Fibroblast of lung (primary cell): ENCODE data around the gene TIGD6. TPM values are rescaled to one million over a fixed set of nuclear protein-coding genes. Genes with fewer than 3 reads are reported as not detected.

Source experiments
- DNase-seq, 2 donors: peaks; one replicate each; pipeline versions ENCODE4 v3.0.0 to v3.0.0-alpha.2; 2010; ENCODE audit warnings: low read depth in 2 of 2
- H2AFZ ChIP-seq: 2 replicates; pipeline ENCODE4 v1.5.1; 2012; ENCODE audit warnings: low read length, control low read depth, inconsistent platforms
- H3K27ac ChIP-seq: 2 replicates; pipeline ENCODE4 v1.5.1; 2011; ENCODE audit warnings: low read length, control low read depth; ENCODE audit not compliant: insufficient read depth
- H3K27me3 ChIP-seq: 2 replicates; pipeline ENCODE4 v1.5.1; 2011; ENCODE audit warnings: mild to moderate bottlenecking, low read length; ENCODE audit not compliant: control insufficient read depth, insufficient read depth
- H3K36me3 ChIP-seq: 2 replicates; pipeline ENCODE4 v1.5.1; 2011; ENCODE audit warnings: low read length; ENCODE audit not compliant: control insufficient read depth, insufficient read depth
- H3K4me1 ChIP-seq: 2 replicates; pipeline ENCODE4 v1.5.1; 2011; ENCODE audit warnings: low read length; ENCODE audit not compliant: control insufficient read depth, insufficient read depth; ENCODE audit errors: extremely low read depth
- H3K4me2 ChIP-seq: 2 replicates; pipeline ENCODE4 v1.5.1; 2011; ENCODE audit warnings: low read length, control low read depth; ENCODE audit not compliant: insufficient read depth; ENCODE audit errors: extremely low read depth
- H3K4me3 ChIP-seq, 4 experiments: fragments of 200-600 bp in 1 of 4; sonication (generic) in 1 of 4; replicated peaks in 1 of 4; 2 replicates each; pipeline ENCODE4 v1.5.1; 2011 to 2016; ENCODE audit warnings: low read length in 4 of 4, low read depth in 3 of 4, mild to moderate bottlenecking in 3 of 4, control low read depth in 2 of 4, inconsistent platforms in 1 of 4, mixed read lengths in 1 of 4; ENCODE audit not compliant: insufficient read depth in 1 of 4; ENCODE audit errors: control extremely low read depth in 1 of 4
- H3K79me2 ChIP-seq: 2 replicates; pipeline ENCODE4 v1.5.1; 2012; ENCODE audit warnings: mild to moderate bottlenecking, low read length, inconsistent platforms; ENCODE audit not compliant: control insufficient read depth, insufficient read depth
- H3K9ac ChIP-seq: 2 replicates; pipeline ENCODE4 v1.5.1; 2011; ENCODE audit warnings: mild to moderate bottlenecking, low read length, control low read depth; ENCODE audit not compliant: insufficient read depth
- H3K9me3 ChIP-seq: 2 replicates; pipeline ENCODE4 v1.5.1; 2012; ENCODE audit warnings: low read depth, low read length; ENCODE audit not compliant: control insufficient read depth, insufficient read depth
- H4K20me1 ChIP-seq: 2 replicates; pipeline ENCODE4 v1.5.1; 2011; ENCODE audit warnings: low read length; ENCODE audit not compliant: control insufficient read depth, insufficient read depth; ENCODE audit errors: extremely low read depth
- CTCF ChIP-seq, 2 donors: IDR thresholded peaks in 1 of 2; conservative IDR thresholded peaks in 1 of 2; 1 replicate in 1 of 2; 2 replicates in 1 of 2; pipeline ENCODE4 v1.5.1; 2011 to 2012; ENCODE audit warnings: low read length in 2 of 2, control low read depth in 1 of 2, inconsistent platforms in 1 of 2, low read depth in 1 of 2, mild to moderate bottlenecking in 1 of 2
- EZH2 ChIP-seq: IDR thresholded peaks from 2 replicates; pipeline ENCODE4 v1.5.1; 2012; ENCODE audit warnings: low read length, control low read depth, mild to moderate bottlenecking; ENCODE audit errors: missing control alignments
- polyA plus RNA-seq, 2 donors: library from polyadenylated mRNA; depleted of rRNA in 1 of 2; stranded (reverse) in 1 of 2; unstranded in 1 of 2; fragments of >200 nt; gene quantifications; 2 replicates each; pipeline ENCODE4 v1.2.1, GENCODE V29; 2011 to 2012; ENCODE audit warnings: missing spikeins in 1 of 2
- total RNA-seq: library from RNA; depleted of rRNA; stranded (reverse); fragments of >200 nt; gene quantifications from 2 replicates; pipeline ENCODE4 v1.2.1, GENCODE V29; 2014

The TIGD6 gene
- total and polyA plus RNA-seq, 2 donors (not counting 1 experiment from before 2014, with no cell fraction given) = 5.7 to 10.4 TPM

DNA sequence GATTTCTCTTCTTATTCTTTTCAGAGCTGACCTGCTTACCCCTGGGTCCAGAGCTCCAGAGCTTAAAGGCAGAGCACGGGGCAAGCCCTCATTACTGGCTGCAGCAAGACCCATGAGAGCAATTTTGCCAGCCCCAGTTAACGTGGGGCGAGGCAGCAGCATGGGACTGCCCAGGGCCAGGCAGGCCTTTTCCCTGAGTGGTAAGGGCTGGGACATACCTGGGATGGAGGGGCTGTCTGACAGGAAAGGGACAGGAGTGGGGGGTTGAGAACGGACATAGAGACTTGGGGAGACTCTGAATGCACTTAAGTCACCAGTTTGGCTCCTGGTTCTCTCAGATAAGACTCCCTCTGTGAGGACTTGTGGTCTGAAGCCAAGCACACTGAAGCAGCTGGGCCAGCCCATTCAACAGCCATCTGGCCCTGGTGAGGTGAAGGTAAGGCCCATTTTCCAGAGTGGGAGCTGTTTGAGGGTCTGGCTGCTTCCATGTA lies 26.3 kb upstream of the TIGD6 start:
- Histone ChIP-seq H3K4me2 (no peak overlapping the region), H2AFZ (no peak overlapping the region), H3K79me2 (no peaks in the 10 kb centered on the region), H3K4me1 (peaks cover 4% of the 10 kb centered on the region), H3K9me3 (no peaks in the 10 kb centered on the region), H3K4me3 (no peak overlapping the region), H3K9ac (no peak overlapping the region), H3K36me3 (peaks cover 16% of the 10 kb centered on the region), H3K27me3 (no peaks in the 10 kb centered on the region), H4K20me1 (no peaks in the 10 kb centered on the region), H3K27ac (no peak overlapping the region)
- no peak for TF ChIP-seq CTCF (conservative IDR thresholded peaks at IDR 0.05 in 1 of 2, IDR thresholded peaks at IDR 0.05 in 1 of 2; ENCODE audit: low read depth in 1 of 2, low read length in 2 of 2)
- TF ChIP-seq EZH2 = no peak
- no peak for DNase-seq

DNA sequence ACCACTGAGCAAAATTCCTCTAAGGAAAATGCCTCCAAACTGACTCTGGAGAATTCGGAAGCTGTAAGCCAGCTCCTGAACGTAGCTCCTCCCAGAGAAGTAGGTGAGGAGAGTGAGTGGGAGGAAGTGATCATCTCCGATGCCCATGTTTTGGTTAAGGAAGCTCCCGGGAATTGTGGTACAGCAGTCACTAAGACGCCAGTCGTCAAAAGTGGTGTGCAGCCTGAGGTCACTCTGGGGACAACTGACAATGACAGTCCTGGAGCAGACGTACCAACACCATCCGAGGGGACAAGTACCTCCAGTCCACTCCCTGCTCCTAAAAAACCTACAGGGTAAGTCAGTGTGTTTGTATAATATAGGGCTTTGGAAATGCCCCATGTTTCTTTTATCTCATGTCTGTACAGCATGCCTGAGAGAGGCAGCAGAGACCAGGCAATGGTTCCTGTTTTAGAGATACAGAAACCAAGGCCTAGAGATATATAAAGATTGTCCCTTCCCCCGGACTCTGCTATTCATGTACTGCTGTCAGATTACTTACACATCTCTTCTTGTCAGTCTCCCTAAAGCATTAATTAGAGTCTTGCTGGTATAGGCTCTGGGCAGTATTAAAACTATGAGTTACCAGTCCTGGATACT lies 24.0 kb upstream of the TIGD6 start:
- Histone ChIP-seq H3K4me1 (peaks cover 4% of the 10 kb centered on the region), H3K36me3 (peaks cover 15% of the 10 kb centered on the region), H3K27ac (no peak overlapping the region), H3K9ac (no peak overlapping the region), H4K20me1 (no peaks in the 10 kb centered on the region), H3K4me2 (no peak overlapping the region), H3K27me3 (no peaks in the 10 kb centered on the region), H3K9me3 (no peaks in the 10 kb centered on the region), H2AFZ (no peak overlapping the region), H3K4me3 (no peak overlapping the region), H3K79me2 (no peaks in the 10 kb centered on the region)
- no peak for TF ChIP-seq CTCF (conservative IDR thresholded peaks at IDR 0.05 in 1 of 2, IDR thresholded peaks at IDR 0.05 in 1 of 2; ENCODE audit: low read depth in 1 of 2, low read length in 2 of 2)
- no peak for TF ChIP-seq EZH2
- no peak for DNase-seq

DNA sequence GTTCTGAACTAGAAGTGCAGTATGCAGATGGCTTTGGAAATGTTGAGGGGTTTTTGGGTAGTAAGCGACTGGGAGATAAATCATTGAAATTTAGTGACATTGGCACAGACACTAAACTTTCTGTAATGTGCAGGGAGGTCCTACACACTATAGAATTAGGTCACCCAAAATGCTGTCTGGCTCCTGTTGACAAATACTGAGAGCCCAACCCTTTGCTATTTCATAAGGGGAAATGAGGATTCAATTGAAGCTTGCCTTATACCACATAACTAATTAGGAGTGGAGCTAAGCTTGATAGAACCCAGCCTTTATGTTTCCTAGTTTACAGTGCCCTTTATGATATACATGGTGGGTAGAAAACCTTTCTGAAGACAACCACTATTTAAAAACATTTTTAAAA lies 22.7 kb upstream of the TIGD6 start:
- peaks cover 3% of the 10 kb centered on the region for H3K79me2 ChIP-seq
- no peak overlapping the region for H3K9ac ChIP-seq
- H3K4me1 ChIP-seq = peaks cover 8% of the 10 kb centered on the region

More for the DNA sequence above, 22.7 kb upstream of the TIGD6 start:
- Histone ChIP-seq H3K27me3 (no peaks in the 10 kb centered on the region), H3K4me2 (no peak overlapping the region), H3K36me3 (peaks cover 19% of the 10 kb centered on the region), H3K9me3 (no peaks in the 10 kb centered on the region), H4K20me1 (no peaks in the 10 kb centered on the region), H3K27ac (no peak overlapping the region), H2AFZ (no peak overlapping the region), H3K4me3 (no peak overlapping the region)
- TF ChIP-seq CTCF (conservative IDR thresholded peaks at IDR 0.05 in 1 of 2, IDR thresholded peaks at IDR 0.05 in 1 of 2; ENCODE audit: low read depth in 1 of 2, low read length in 2 of 2) (no peak), EZH2 (no peak)
- DNase-seq = no peak
